ENCODE measurements around the gene LRFN5. TPM values are rescaled to one million over a fixed set of nuclear protein-coding genes. Genes with fewer than 3 reads are reported as not detected.
A peak's percentile ranks its signal among the peaks of the same experiment; 100 is the strongest.

The LRFN5 gene
- total and polyA plus RNA-seq, 2 experiments from 2014 or later = 2.1 to 2.2 TPM

GRCh38 chr14:41607966-41608663 lies 1.4 kb downstream of the LRFN5 start:
- H3K4me1 ChIP-seq (ENCODE audit: low read depth) = peaks cover 9% of the 10 kb centered on the region
- peaks cover 63% of the 10 kb centered on the region for H3K27me3 ChIP-seq
- no peak overlapping the region for H3K27ac ChIP-seq
- TF ChIP-seq, protein P1, sequence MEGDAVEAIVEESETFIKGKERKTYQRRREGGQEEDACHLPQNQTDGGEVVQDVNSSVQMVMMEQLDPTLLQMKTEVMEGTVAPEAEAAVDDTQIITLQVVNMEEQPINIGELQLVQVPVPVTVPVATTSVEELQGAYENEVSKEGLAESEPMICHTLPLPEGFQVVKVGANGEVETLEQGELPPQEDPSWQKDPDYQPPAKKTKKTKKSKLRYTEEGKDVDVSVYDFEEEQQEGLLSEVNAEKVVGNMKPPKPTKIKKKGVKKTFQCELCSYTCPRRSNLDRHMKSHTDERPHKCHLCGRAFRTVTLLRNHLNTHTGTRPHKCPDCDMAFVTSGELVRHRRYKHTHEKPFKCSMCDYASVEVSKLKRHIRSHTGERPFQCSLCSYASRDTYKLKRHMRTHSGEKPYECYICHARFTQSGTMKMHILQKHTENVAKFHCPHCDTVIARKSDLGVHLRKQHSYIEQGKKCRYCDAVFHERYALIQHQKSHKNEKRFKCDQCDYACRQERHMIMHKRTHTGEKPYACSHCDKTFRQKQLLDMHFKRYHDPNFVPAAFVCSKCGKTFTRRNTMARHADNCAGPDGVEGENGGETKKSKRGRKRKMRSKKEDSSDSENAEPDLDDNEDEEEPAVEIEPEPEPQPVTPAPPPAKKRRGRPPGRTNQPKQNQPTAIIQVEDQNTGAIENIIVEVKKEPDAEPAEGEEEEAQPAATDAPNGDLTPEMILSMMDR (IDR thresholded peaks at IDR 0.05; ENCODE audit: low read depth, low read length) = no peak
- DNase-seq (ENCODE audit: low read depth in 1 of 2, low spot score in 1 of 2) = peak in 1 of 2 donors; percentile 32
- H3K36me3 ChIP-seq = no peaks in the 10 kb centered on the region
- peak overlapping the region; percentile 80 for H3K4me3 ChIP-seq
- H3K9me3 ChIP-seq (ENCODE audit: low read depth) = no peaks in the 10 kb centered on the region

- Histone ChIP-seq H3K27me3 (peaks cover 63% of the 10 kb centered on the region), H3K27ac (no peak overlapping the region), H3K36me3 (no peaks in the 10 kb centered on the region), H3K4me3 (peak overlapping the region; percentile 80), H3K9me3 (ENCODE audit: low read depth) (no peaks in the 10 kb centered on the region), H3K4me1 (ENCODE audit: low read depth) (peaks cover 4% of the 10 kb centered on the region)
- TF ChIP-seq, protein P1 (IDR thresholded peaks at IDR 0.05; ENCODE audit: low read depth, low read length) = no peak
- DNase-seq (ENCODE audit: low read depth in 1 of 2, low spot score in 1 of 2) = no peak
Observed at GRCh38 chr14:41608681-41609390, 2.2 kb downstream of the LRFN5 start.

- Histone ChIP-seq H3K4me1 (ENCODE audit: low read depth) (peaks cover 4% of the 10 kb centered on the region), H3K36me3 (no peaks in the 10 kb centered on the region), H3K27ac (no peak overlapping the region), H3K27me3 (peaks cover 63% of the 10 kb centered on the region), H3K4me3 (peak overlapping the region; percentile 20), H3K9me3 (ENCODE audit: low read depth) (no peaks in the 10 kb centered on the region)
- peak; percentile 70 to 85 for DNase-seq (ENCODE audit: low read depth in 1 of 2, low spot score in 1 of 2)
- TF ChIP-seq, protein P1 (IDR thresholded peaks at IDR 0.05; ENCODE audit: low read depth, low read length) = peak; percentile 43
Observed at GRCh38 chr14:41609704-41610183, 3.1 kb downstream of the LRFN5 start.

- H3K27me3 ChIP-seq = peaks cover 29% of the 10 kb centered on the region
- no peaks in the 10 kb centered on the region for H3K4me1 ChIP-seq (ENCODE audit: low read depth)
- no peak overlapping the region for H3K27ac ChIP-seq
- H3K4me3 ChIP-seq = no peak overlapping the region
- H3K9me3 ChIP-seq (ENCODE audit: low read depth) = no peaks in the 10 kb centered on the region
- no peak for DNase-seq (ENCODE audit: low read depth in 1 of 2, low spot score in 1 of 2)
- TF ChIP-seq, protein P1 (IDR thresholded peaks at IDR 0.05; ENCODE audit: low read depth, low read length) = no peak
- no peaks in the 10 kb centered on the region for H3K36me3 ChIP-seq
Observed at GRCh38 chr14:41615011-41615595, 8.4 kb downstream of the LRFN5 start.

- TF ChIP-seq, protein P1 (IDR thresholded peaks at IDR 0.05; ENCODE audit: low read depth, low read length) = no peak
- Histone ChIP-seq H3K36me3 (no peaks in the 10 kb centered on the region), H3K4me1 (ENCODE audit: low read depth) (no peaks in the 10 kb centered on the region), H3K9me3 (ENCODE audit: low read depth) (no peaks in the 10 kb centered on the region), H3K27ac (no peak overlapping the region), H3K4me3 (no peak overlapping the region), H3K27me3 (no peaks in the 10 kb centered on the region)
- no peak for DNase-seq (ENCODE audit: low read depth in 1 of 2, low spot score in 1 of 2)
Observed at GRCh38 chr14:41623736-41624135, 17.1 kb downstream of the LRFN5 start.

All from cardiac muscle cell (in vitro differentiated cells and primary cell).